GM21737 (cell line): ENCODE measurements around the gene SYT9.
"Not testable (repeated sequence)": the region's sequence is repeated elsewhere in the genome, so short reads cannot be mapped to it uniquely, and the experiment has no call there.

Source experiments
- ATAC-seq: cut with Tn5 transposase; IDR thresholded peaks from one replicate; pipeline ENCODE4 v1.9.1; 2021; ENCODE audit warnings: mild to moderate bottlenecking, moderate library complexity; ENCODE audit not compliant: unreplicated experiment

Gene SYT9

GRCh38 chr11:7335442-7335841 lies 83.7 kb downstream of the SYT9 start:
- not testable (repeated sequence) for ATAC-seq

GRCh38 chr11:7341551-7341950 lies 89.8 kb downstream of the SYT9 start:
- ATAC-seq: no peak

- no peak for ATAC-seq
These were observed 96.1 kb downstream of the SYT9 start for GRCh38 chr11:7347611-7348431.

GRCh38 chr11:7348432-7349304 lies 97.0 kb downstream of the SYT9 start:
- no peak for ATAC-seq

- ATAC-seq: no peak
These were observed 99.5 kb downstream of the SYT9 start for GRCh38 chr11:7351228-7351627.

GRCh38 chr11:7353100-7353499 lies 101.4 kb downstream of the SYT9 start:
- no peak for ATAC-seq

- no peak for ATAC-seq
These were observed 113.0 kb downstream of the SYT9 start for GRCh38 chr11:7364660-7365059.

GRCh38 chr11:7367803-7368202 lies 116.1 kb downstream of the SYT9 start:
- ATAC-seq: no peak

- no peak for ATAC-seq
These were observed 124.7 kb downstream of the SYT9 start for GRCh38 chr11:7376386-7376785.

- ATAC-seq: no peak
These were observed 130.2 kb downstream of the SYT9 start for GRCh38 chr11:7381937-7382336.

GRCh38 chr11:7383406-7383805 lies 131.7 kb downstream of the SYT9 start:
- no peak for ATAC-seq

- ATAC-seq: no peak
These were observed 133.0 kb downstream of the SYT9 start for GRCh38 chr11:7384691-7385090.

GRCh38 chr11:7385532-7385931 lies 133.8 kb downstream of the SYT9 start:
- ATAC-seq: no peak

- ATAC-seq: no peak
These were observed 162.5 kb downstream of the SYT9 start for GRCh38 chr11:7413961-7414915.

- ATAC-seq: no peak
These were observed 163.5 kb downstream of the SYT9 start for GRCh38 chr11:7414973-7415817.

GRCh38 chr11:7416080-7416479 lies 164.4 kb downstream of the SYT9 start:
- ATAC-seq: no peak

GRCh38 chr11:7417328-7417727 lies 165.6 kb downstream of the SYT9 start:
- no peak for ATAC-seq

GRCh38 chr11:7418061-7418460 lies 166.4 kb downstream of the SYT9 start:
- ATAC-seq: no peak

GRCh38 chr11:7418906-7419305 lies 167.2 kb downstream of the SYT9 start:
- no peak for ATAC-seq

GRCh38 chr11:7421136-7421535 lies 169.4 kb downstream of the SYT9 start:
- no peak for ATAC-seq
